Upper lobe of left lung (tissue), 6 donors: ENCODE measurements around the gene LMO1. TPM values are rescaled to one million over a fixed set of nuclear protein-coding genes. Genes with fewer than 3 reads are reported as not detected.

Experiments
- ATAC-seq, 2 donors: fragments of 200-7000 bp; cut with Tn5 transposase; one replicate each; pipeline ENCODE4 v1.9.1; 2022; ENCODE audit warnings: mild to moderate bottlenecking in 2 of 2, moderate library complexity in 2 of 2; ENCODE audit not compliant: low FRiP score in 2 of 2
- DNase-seq, 2 donors: peaks; one replicate each; pipeline ENCODE4 v3.0.0-alpha.2; 2019 to 2020
- H3K27ac ChIP-seq, 4 donors: fragments of 200-600 bp; sonication (generic); one replicate each; pipeline ENCODE4 v1.5.1; 2016 to 2019
- H3K27me3 ChIP-seq, 4 donors: fragments of 200-600 bp; sonication (generic); one replicate each; pipeline ENCODE4 v1.5.1; 2017 to 2019
- H3K36me3 ChIP-seq, 4 donors: fragments of 200-600 bp; sonication (generic); one replicate each; pipeline ENCODE4 v1.5.1; 2016 to 2019
- H3K4me1 ChIP-seq, 4 donors: fragments of 200-600 bp; sonication (generic); one replicate each; pipeline ENCODE4 v1.5.1; 2018 to 2019
- H3K4me3 ChIP-seq, 4 donors: fragments of 200-600 bp; sonication (generic); one replicate each; pipeline ENCODE4 v1.5.1; 2017 to 2019; ENCODE audit warnings: mild to moderate bottlenecking in 2 of 4, moderate library complexity in 1 of 4
- H3K9me3 ChIP-seq, 4 donors: fragments of 200-600 bp; sonication (generic); one replicate each; pipeline ENCODE4 v1.5.1; 2018 to 2019
- CTCF ChIP-seq, 6 experiments: fragments of 450-650 bp in 4 of 6; fragments of 200-600 bp in 2 of 6; sonication (generic) in 2 of 6; IDR thresholded peaks; one replicate each; pipeline ENCODE4 v1.5.1; 2016 to 2019; ENCODE audit warnings: antibody characterized with exemption in 6 of 6
- EP300 ChIP-seq, 4 donors: sonication (generic); formaldehyde crosslinking; IDR thresholded peaks; one replicate each; pipeline ENCODE4 v1.5.1; 2017; ENCODE audit warnings: antibody characterized with exemption in 4 of 4, control low read depth in 2 of 4
- POLR2A ChIP-seq, 4 donors: fragments of 450-650 bp; IDR thresholded peaks; one replicate each; pipeline ENCODE4 v1.5.1; 2016 to 2017; ENCODE audit warnings: antibody characterized with exemption in 4 of 4, mild to moderate bottlenecking in 2 of 4
- POLR2AphosphoS5 ChIP-seq, 2 donors: sonication (generic); formaldehyde crosslinking; IDR thresholded peaks; one replicate each; pipeline ENCODE4 v1.5.1; 2017; ENCODE audit warnings: antibody characterized with exemption in 2 of 2
- WGBS, 2 donors: methylation state at CpG; one replicate each; pipeline ENCODE4 v1.1.5; 2017 to 2018; 5-methylcytosine and 5-hydroxymethylcytosine counted together
- total RNA-seq, 6 donors: library from RNA; depleted of rRNA in 4 of 6; stranded (reverse); fragments of >200 nt in 4 of 6; gene quantifications; one replicate each; pipeline versions ENCODE4 v1.1.0 to v1.2.1, GENCODE V29; 2016 to 2021
- donor health status: DM: no; HTN: no; CAD: no; lungs with moderate emphysema.
- donor health status: DM: no; HTN: yes; CAD: no; lungs with severe emphysema.

Gene LMO1
- total RNA-seq, 6 donors from 2014 or later, result 0.79 to 2.1 TPM; not detected in 4

- Histone ChIP-seq H3K27me3 (no peaks in the 10 kb centered on the region), H3K36me3 (no peaks in the 10 kb centered on the region), H3K4me1 (no peaks in the 10 kb centered on the region), H3K9me3 (no peaks in the 10 kb centered on the region), H3K27ac (no peak overlapping the region), H3K4me3 (no peak overlapping the region)
- WGBS, 2 donors, result 68 to 75% methylated on average over 8 to 9 of the region's 9 CpGs
- ATAC-seq (no peak), DNase-seq (no peak)
- no peak for TF ChIP-seq CTCF (IDR thresholded peaks at IDR 0.05)
- TF ChIP-seq EP300 (IDR thresholded peaks at IDR 0.05), result no peak
- TF ChIP-seq POLR2AphosphoS5 (IDR thresholded peaks at IDR 0.05), result no peak
Observed at GRCh38 chr11:8232849-8233606, 30.6 kb downstream of the LMO1 start.

GRCh38 chr11:8232414-8232813, 31.3 kb downstream of the LMO1 start:
- DNase-seq (no peak), ATAC-seq (no peak)
- no peak for TF ChIP-seq POLR2AphosphoS5 (IDR thresholded peaks at IDR 0.05)
- TF ChIP-seq EP300 (IDR thresholded peaks at IDR 0.05), result no peak
- TF ChIP-seq CTCF (IDR thresholded peaks at IDR 0.05), result no peak
- no peak for TF ChIP-seq POLR2A (IDR thresholded peaks at IDR 0.05)
- H3K27ac ChIP-seq, result no peak overlapping the region
- H3K36me3 ChIP-seq, result no peaks in the 10 kb centered on the region
- H3K9me3 ChIP-seq, result no peaks in the 10 kb centered on the region
- H3K27me3 ChIP-seq, result no peaks in the 10 kb centered on the region
- 85 to 96% methylated on average over 4 to 5 of the region's 5 CpGs for WGBS, 2 donors
- no peaks in the 10 kb centered on the region for H3K4me1 ChIP-seq
- H3K4me3 ChIP-seq, result no peak overlapping the region

GRCh38 chr11:8231979-8232378, 31.7 kb downstream of the LMO1 start:
- H3K9me3 ChIP-seq, result no peaks in the 10 kb centered on the region
- TF ChIP-seq EP300 (IDR thresholded peaks at IDR 0.05), result no peak
- H3K27me3 ChIP-seq, result no peaks in the 10 kb centered on the region
- 75 to 79% methylated on average over 2 to 5 of the region's 5 CpGs for whole genome bisulfite sequencing, 2 donors
- no peak overlapping the region for H3K27ac ChIP-seq
- H3K4me1 ChIP-seq, result no peaks in the 10 kb centered on the region
- no peak for DNase-seq
- no peak for ATAC-seq
- H3K4me3 ChIP-seq, result no peak overlapping the region
- no peaks in the 10 kb centered on the region for H3K36me3 ChIP-seq

- Histone ChIP-seq H3K27me3 (no peaks in the 10 kb centered on the region), H3K4me3 (no peak overlapping the region), H3K4me1 (no peaks in the 10 kb centered on the region), H3K9me3 (no peaks in the 10 kb centered on the region), H3K27ac (no peak overlapping the region), H3K36me3 (no peaks in the 10 kb centered on the region)
- 86 to 87% methylated on average over 13 to 21 of the region's 21 CpGs for WGBS, 2 donors
- ATAC-seq (no peak), DNase-seq (no peak)
- no peak for TF ChIP-seq CTCF (IDR thresholded peaks at IDR 0.05)
- no peak for TF ChIP-seq EP300 (IDR thresholded peaks at IDR 0.05)
- TF ChIP-seq POLR2A (IDR thresholded peaks at IDR 0.05), result no peak
- no peak for TF ChIP-seq POLR2AphosphoS5 (IDR thresholded peaks at IDR 0.05)
Observed at GRCh38 chr11:8230921-8231847, 32.5 kb downstream of the LMO1 start.

- Histone ChIP-seq H3K9me3 (no peaks in the 10 kb centered on the region), H3K27ac (no peak overlapping the region), H3K27me3 (no peaks in the 10 kb centered on the region), H3K36me3 (no peaks in the 10 kb centered on the region), H3K4me3 (no peak overlapping the region), H3K4me1 (peaks cover 0 to 5% (median 0%) of the 10 kb centered on the region in 4 donors)
- DNase-seq (no peak), ATAC-seq (no peak)
- TF ChIP-seq POLR2AphosphoS5 (IDR thresholded peaks at IDR 0.05) (no peak), EP300 (IDR thresholded peaks at IDR 0.05) (no peak), CTCF (IDR thresholded peaks at IDR 0.05) (no peak), POLR2A (IDR thresholded peaks at IDR 0.05) (no peak)
- WGBS, 2 donors, result 87 to 91% methylated on average over 13 to 22 of the region's 22 CpGs
Observed at GRCh38 chr11:8230178-8230859, 33.4 kb downstream of the LMO1 start.
